Stimulated activated CD4-positive, alpha-beta T cell treated with anti-CD3 and anti-CD28 coated beads, Interleukin-15, amount 100 ng/mL, for 48 hours (primary cell): ENCODE measurements around the gene HECTD4.
"Not testable (repeated sequence)": the region's sequence is repeated elsewhere in the genome, so short reads cannot be mapped to it uniquely, and the experiment has no call there.

Source experiments
- DNase-seq, 2 donors: peaks; one replicate each; pipeline ENCODE4 v3.0.0-alpha.2; 2020; ENCODE audit warnings: low read depth in 2 of 2

Gene HECTD4

GRCh38 chr12:112161711-112162110 lies 220.5 kb downstream of the HECTD4 start:
- no peak for DNase-seq

- DNase-seq: no peak
These were observed 221.6 kb downstream of the HECTD4 start for GRCh38 chr12:112160611-112161010.

GRCh38 chr12:112159146-112159541 lies 223.1 kb downstream of the HECTD4 start:
- DNase-seq: no peak

GRCh38 chr12:112158461-112159145 lies 223.6 kb downstream of the HECTD4 start:
- not testable (repeated sequence) for DNase-seq

GRCh38 chr12:112153893-112154219 lies 228.4 kb downstream of the HECTD4 start:
- no peak for DNase-seq

GRCh38 chr12:112153181-112153892 lies 228.9 kb downstream of the HECTD4 start:
- DNase-seq: no peak

- no peak for DNase-seq
These were observed 230.3 kb downstream of the HECTD4 start for GRCh38 chr12:112151766-112152541.

GRCh38 chr12:112149596-112149995 lies 232.6 kb downstream of the HECTD4 start:
- no peak for DNase-seq

GRCh38 chr12:112148031-112148513 lies 234.2 kb downstream of the HECTD4 start:
- no peak for DNase-seq

GRCh38 chr12:112146123-112146522 lies 236.1 kb downstream of the HECTD4 start:
- DNase-seq: no peak

- no peak for DNase-seq
These were observed 241.5 kb downstream of the HECTD4 start for GRCh38 chr12:112140728-112141127.

GRCh38 chr12:112134731-112135130 lies 247.5 kb downstream of the HECTD4 start:
- no peak for DNase-seq

- no peak for DNase-seq
These were observed 248.8 kb downstream of the HECTD4 start for GRCh38 chr12:112133418-112133817.

GRCh38 chr12:112131686-112132085 lies 250.5 kb downstream of the HECTD4 start:
- no peak for DNase-seq

GRCh38 chr12:112130441-112130998 lies 251.7 kb downstream of the HECTD4 start:
- no peak for DNase-seq

GRCh38 chr12:112126911-112127310 lies 255.3 kb downstream of the HECTD4 start:
- DNase-seq: no peak

- DNase-seq: no peak
These were observed 256.2 kb downstream of the HECTD4 start for GRCh38 chr12:112126000-112126438.

GRCh38 chr12:112125250-112125999 lies 256.8 kb downstream of the HECTD4 start, which contains the start of gene TRAFD1:
Gene TRAFD1 (plus strand): TSS chr12:112125560. CDS start chr12:112130523, 4,963 bp downstream.
- DNase-seq: peak; percentile 98

GRCh38 chr12:112124918-112125249 lies 257.3 kb downstream of the HECTD4 start:
- no peak for DNase-seq

GRCh38 chr12:112122823-112123690 lies 259.2 kb downstream of the HECTD4 start:
- DNase-seq: no peak
